ENCODE results near the gene HOGA1. TPM values are rescaled to one million over a fixed set of nuclear protein-coding genes. Genes with fewer than 3 reads are reported as not detected.
"Not testable (repeated sequence)": the region's sequence is repeated elsewhere in the genome, so short reads cannot be mapped to it uniquely, and the experiment has no call there.

HOGA1 gene
- total and polyA plus RNA-seq, 9 donors, result 0.05 to 0.80 (median 0.23) TPM; not detected in 2

GRCh38 chr10:97647556-97647955 is 63.4 kb downstream of the HOGA1 start:
- no peak for DNase-seq
- intact Hi-C loops (cut with DNase I), result no loop called here
- Histone ChIP-seq H3K9me3 (no peaks in the 10 kb centered on the region), H3K4me3 (no peak overlapping the region), H3K4me1 (ENCODE audit: insufficient read depth) (peaks cover 3% of the 10 kb centered on the region), H3K27me3 (no peaks in the 10 kb centered on the region), H3K36me3 (no peaks in the 10 kb centered on the region), H3K27ac (no peak overlapping the region)
- TF ChIP-seq CTCF (IDR thresholded peaks at IDR 0.05) (no peak), EP300 (IDR thresholded peaks at IDR 0.05) (no peak), POLR2A (IDR thresholded peaks at IDR 0.05) (no peak)
- WGBS, 3 donors, result 75 to 90% (median 89%) methylated on average over 1 of the region's 1 CpG

GRCh38 chr10:97648562-97649404 is 64.6 kb downstream of the HOGA1 start:
- no peak overlapping the region for H3K4me3 ChIP-seq
- H3K27ac ChIP-seq, result no peak overlapping the region
- intact Hi-C loops (cut with DNase I), result no loop called here
- peaks cover 2% of the 10 kb centered on the region for H3K4me1 ChIP-seq (ENCODE audit: insufficient read depth)
- DNase-seq, result no peak
- TF ChIP-seq CTCF (IDR thresholded peaks at IDR 0.05) (no peak), POLR2A (IDR thresholded peaks at IDR 0.05) (no peak), EP300 (IDR thresholded peaks at IDR 0.05) (no peak)
- no peaks in the 10 kb centered on the region for H3K36me3 ChIP-seq
- WGBS, 3 donors, result 69 to 72% (median 70%) methylated on average over 5 of the region's 5 CpGs
- H3K9me3 ChIP-seq, result no peaks in the 10 kb centered on the region
- no peaks in the 10 kb centered on the region for H3K27me3 ChIP-seq

- H3K4me3 ChIP-seq; DNase-seq; H3K9me3 ChIP-seq; H3K27ac ChIP-seq; intact Hi-C loops (cut with DNase I); H3K4me1 ChIP-seq (ENCODE audit: insufficient read depth); H3K27me3 ChIP-seq; H3K36me3 ChIP-seq: not testable (repeated sequence)
- 88 to 94% (median 89%) methylated on average over 4 of the region's 4 CpGs for WGBS, 3 donors
Observed at GRCh38 chr10:97649405-97649750, 65.2 kb downstream of the HOGA1 start.

- WGBS, 3 donors, result 82 to 90% (median 86%) methylated on average over 3 of the region's 3 CpGs
- no peaks in the 10 kb centered on the region for H3K36me3 ChIP-seq
- no peak overlapping the region for H3K27ac ChIP-seq
Observed at GRCh38 chr10:97650726-97651125, 66.5 kb downstream of the HOGA1 start.

More at GRCh38 chr10:97650726-97651125, 66.5 kb downstream of the HOGA1 start:
- TF ChIP-seq POLR2A (IDR thresholded peaks at IDR 0.05), result no peak
- TF ChIP-seq CTCF (IDR thresholded peaks at IDR 0.05), result no peak
- TF ChIP-seq EP300 (IDR thresholded peaks at IDR 0.05), result no peak
- intact Hi-C loops (cut with DNase I), result no loop called here
- H3K4me3 ChIP-seq, result no peak overlapping the region
- no peaks in the 10 kb centered on the region for H3K27me3 ChIP-seq
- DNase-seq, result no peak
- peaks cover 2% of the 10 kb centered on the region for H3K4me1 ChIP-seq (ENCODE audit: insufficient read depth)
- no peaks in the 10 kb centered on the region for H3K9me3 ChIP-seq

Data from ovary (tissue), 9 donors.